Measurements from ENCODE around the gene ASIC1. TPM values are rescaled to one million over a fixed set of nuclear protein-coding genes. Genes with fewer than 3 reads are reported as not detected.

Gene ASIC1
- total and polyA plus RNA-seq, 2 experiments from 2014 or later, result 0.76 to 1.5 TPM

DNA sequence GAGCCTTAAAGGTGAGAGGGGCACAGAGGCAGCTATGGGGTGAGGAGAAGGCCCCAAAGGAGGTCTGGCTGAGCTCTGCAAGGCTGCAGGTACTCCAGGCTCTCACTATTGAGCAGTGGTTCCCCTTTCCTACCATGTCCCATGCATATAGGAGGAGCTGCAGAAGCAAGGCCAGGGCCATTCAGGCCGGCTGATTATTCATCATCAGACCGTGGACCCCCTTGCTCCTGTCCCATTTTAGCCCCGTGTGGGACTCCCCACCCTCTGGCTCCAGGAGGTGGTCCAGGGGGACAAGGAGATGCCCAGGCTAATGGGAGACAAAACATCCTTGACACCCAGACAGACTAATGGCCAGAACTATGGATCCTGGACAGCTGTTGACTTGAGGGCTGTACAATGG is 49.5 kb downstream of the ASIC1 start:
- Histone ChIP-seq H3K4me3 (no peak overlapping the region), H3K27ac (ENCODE audit: low read depth) (no peak overlapping the region), H3K79me2 (replicated peaks; ENCODE audit: insufficient read depth) (no peaks in the 10 kb centered on the region)

More for the DNA sequence above, 49.5 kb downstream of the ASIC1 start:
- Histone ChIP-seq H3K27me3 (ENCODE audit: insufficient read depth) (no peaks in the 10 kb centered on the region), H3K4me2 (no peak overlapping the region), H3K9me2 (ENCODE audit: insufficient read depth) (no peaks in the 10 kb centered on the region), H3F3A (replicated peaks; ENCODE audit: low read depth) (peaks cover 13% of the 10 kb centered on the region; the same call in 1 of the 2 replicates), H4K20me1 (replicated peaks; ENCODE audit: insufficient read depth) (no peaks in the 10 kb centered on the region), H3K4me1 (ENCODE audit: insufficient read depth) (peaks cover 23% of the 10 kb centered on the region; the same call in 1 of the 2 replicates), H2AFZ (no peak overlapping the region), H3K36me3 (ENCODE audit: insufficient read depth) (no peaks in the 10 kb centered on the region)
- H3K9me3 Mint-ChIP-seq, result no peaks in the 10 kb centered on the region
- H3K36me3 Mint-ChIP-seq (ENCODE audit: low read depth), result 0 out of 3 replicates have a peak, but pooled peaks cover 4% of the 10 kb centered on the region
- H3K27me3 Mint-ChIP-seq (ENCODE audit: insufficient read depth, low read depth, poor library complexity), result peaks cover 7% of the 10 kb centered on the region
- ATAC-seq (no peak), DNase-seq (ENCODE audit: low spot score) (no peak)
- TF ChIP-seq POLR2AphosphoS5 (IDR thresholded peaks at IDR 0.05; ENCODE audit: low read depth) (no peak), EZH2 (IDR thresholded peaks at IDR 0.05; ENCODE audit: low read depth, unreplicated experiment) (no peak), CREB1 (CRISPR knock-in tag; IDR thresholded peaks at IDR 0.05; ENCODE audit: low read depth) (no peak), JUNB (IDR thresholded peaks at IDR 0.05; ENCODE audit: unreplicated experiment) (no peak), EZH2phosphoT487 (IDR thresholded peaks at IDR 0.05; ENCODE audit: unreplicated experiment) (no peak), ZNF331 (CRISPR knock-in tag; IDR thresholded peaks at IDR 0.05; ENCODE audit: low read depth) (no peak), ZNF114 (CRISPR knock-in tag; IDR thresholded peaks at IDR 0.05) (no peak), STAT1 (IDR thresholded peaks at IDR 0.05; ENCODE audit: unreplicated experiment) (no peak), NANOG (IDR thresholded peaks at IDR 0.05; ENCODE audit: borderline replicate concordance) (no peak)
- TF ChIP-seq, protein P1, sequence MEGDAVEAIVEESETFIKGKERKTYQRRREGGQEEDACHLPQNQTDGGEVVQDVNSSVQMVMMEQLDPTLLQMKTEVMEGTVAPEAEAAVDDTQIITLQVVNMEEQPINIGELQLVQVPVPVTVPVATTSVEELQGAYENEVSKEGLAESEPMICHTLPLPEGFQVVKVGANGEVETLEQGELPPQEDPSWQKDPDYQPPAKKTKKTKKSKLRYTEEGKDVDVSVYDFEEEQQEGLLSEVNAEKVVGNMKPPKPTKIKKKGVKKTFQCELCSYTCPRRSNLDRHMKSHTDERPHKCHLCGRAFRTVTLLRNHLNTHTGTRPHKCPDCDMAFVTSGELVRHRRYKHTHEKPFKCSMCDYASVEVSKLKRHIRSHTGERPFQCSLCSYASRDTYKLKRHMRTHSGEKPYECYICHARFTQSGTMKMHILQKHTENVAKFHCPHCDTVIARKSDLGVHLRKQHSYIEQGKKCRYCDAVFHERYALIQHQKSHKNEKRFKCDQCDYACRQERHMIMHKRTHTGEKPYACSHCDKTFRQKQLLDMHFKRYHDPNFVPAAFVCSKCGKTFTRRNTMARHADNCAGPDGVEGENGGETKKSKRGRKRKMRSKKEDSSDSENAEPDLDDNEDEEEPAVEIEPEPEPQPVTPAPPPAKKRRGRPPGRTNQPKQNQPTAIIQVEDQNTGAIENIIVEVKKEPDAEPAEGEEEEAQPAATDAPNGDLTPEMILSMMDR (conservative IDR thresholded peaks at IDR 0.05; ENCODE audit: low read depth in 2 of 2), result no peak
- TF ChIP-seq, protein P2, sequence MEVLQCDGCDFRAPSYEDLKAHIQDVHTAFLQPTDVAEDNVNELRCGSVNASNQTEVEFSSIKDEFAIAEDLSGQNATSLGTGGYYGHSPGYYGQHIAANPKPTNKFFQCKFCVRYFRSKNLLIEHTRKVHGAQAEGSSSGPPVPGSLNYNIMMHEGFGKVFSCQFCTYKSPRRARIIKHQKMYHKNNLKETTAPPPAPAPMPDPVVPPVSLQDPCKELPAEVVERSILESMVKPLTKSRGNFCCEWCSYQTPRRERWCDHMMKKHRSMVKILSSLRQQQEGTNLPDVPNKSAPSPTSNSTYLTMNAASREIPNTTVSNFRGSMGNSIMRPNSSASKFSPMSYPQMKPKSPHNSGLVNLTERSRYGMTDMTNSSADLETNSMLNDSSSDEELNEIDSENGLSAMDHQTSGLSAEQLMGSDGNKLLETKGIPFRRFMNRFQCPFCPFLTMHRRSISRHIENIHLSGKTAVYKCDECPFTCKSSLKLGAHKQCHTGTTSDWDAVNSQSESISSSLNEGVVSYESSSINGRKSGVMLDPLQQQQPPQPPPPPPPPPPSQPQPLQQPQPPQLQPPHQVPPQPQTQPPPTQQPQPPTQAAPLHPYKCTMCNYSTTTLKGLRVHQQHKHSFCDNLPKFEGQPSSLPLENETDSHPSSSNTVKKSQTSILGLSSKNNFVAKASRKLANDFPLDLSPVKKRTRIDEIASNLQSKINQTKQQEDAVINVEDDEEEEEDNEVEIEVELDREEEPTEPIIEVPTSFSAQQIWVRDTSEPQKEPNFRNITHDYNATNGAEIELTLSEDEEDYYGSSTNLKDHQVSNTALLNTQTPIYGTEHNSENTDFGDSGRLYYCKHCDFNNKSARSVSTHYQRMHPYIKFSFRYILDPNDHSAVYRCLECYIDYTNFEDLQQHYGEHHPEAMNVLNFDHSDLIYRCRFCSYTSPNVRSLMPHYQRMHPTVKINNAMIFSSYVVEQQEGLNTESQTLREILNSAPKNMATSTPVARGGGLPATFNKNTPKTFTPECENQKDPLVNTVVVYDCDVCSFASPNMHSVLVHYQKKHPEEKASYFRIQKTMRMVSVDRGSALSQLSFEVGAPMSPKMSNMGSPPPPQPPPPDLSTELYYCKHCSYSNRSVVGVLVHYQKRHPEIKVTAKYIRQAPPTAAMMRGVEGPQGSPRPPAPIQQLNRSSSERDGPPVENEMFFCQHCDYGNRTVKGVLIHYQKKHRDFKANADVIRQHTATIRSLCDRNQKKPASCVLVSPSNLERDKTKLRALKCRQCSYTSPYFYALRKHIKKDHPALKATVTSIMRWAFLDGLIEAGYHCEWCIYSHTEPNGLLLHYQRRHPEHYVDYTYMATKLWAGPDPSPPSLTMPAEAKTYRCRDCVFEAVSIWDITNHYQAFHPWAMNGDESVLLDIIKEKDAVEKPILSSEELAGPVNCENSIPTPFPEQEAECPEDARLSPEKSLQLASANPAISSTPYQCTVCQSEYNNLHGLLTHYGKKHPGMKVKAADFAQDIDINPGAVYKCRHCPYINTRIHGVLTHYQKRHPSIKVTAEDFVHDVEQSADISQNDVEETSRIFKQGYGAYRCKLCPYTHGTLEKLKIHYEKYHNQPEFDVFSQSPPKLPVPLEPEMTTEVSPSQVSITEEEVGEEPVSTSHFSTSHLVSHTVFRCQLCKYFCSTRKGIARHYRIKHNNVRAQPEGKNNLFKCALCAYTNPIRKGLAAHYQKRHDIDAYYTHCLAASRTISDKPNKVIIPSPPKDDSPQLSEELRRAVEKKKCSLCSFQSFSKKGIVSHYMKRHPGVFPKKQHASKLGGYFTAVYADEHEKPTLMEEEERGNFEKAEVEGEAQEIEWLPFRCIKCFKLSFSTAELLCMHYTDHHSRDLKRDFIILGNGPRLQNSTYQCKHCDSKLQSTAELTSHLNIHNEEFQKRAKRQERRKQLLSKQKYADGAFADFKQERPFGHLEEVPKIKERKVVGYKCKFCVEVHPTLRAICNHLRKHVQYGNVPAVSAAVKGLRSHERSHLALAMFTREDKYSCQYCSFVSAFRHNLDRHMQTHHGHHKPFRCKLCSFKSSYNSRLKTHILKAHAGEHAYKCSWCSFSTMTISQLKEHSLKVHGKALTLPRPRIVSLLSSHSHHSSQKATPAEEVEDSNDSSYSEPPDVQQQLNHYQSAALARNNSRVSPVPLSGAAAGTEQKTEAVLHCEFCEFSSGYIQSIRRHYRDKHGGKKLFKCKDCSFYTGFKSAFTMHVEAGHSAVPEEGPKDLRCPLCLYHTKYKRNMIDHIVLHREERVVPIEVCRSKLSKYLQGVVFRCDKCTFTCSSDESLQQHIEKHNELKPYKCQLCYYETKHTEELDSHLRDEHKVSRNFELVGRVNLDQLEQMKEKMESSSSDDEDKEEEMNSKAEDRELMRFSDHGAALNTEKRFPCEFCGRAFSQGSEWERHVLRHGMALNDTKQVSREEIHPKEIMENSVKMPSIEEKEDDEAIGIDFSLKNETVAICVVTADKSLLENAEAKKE (CRISPR knock-in tag; IDR thresholded peaks at IDR 0.05), result no peak
- TF ChIP-seq, protein P3, sequence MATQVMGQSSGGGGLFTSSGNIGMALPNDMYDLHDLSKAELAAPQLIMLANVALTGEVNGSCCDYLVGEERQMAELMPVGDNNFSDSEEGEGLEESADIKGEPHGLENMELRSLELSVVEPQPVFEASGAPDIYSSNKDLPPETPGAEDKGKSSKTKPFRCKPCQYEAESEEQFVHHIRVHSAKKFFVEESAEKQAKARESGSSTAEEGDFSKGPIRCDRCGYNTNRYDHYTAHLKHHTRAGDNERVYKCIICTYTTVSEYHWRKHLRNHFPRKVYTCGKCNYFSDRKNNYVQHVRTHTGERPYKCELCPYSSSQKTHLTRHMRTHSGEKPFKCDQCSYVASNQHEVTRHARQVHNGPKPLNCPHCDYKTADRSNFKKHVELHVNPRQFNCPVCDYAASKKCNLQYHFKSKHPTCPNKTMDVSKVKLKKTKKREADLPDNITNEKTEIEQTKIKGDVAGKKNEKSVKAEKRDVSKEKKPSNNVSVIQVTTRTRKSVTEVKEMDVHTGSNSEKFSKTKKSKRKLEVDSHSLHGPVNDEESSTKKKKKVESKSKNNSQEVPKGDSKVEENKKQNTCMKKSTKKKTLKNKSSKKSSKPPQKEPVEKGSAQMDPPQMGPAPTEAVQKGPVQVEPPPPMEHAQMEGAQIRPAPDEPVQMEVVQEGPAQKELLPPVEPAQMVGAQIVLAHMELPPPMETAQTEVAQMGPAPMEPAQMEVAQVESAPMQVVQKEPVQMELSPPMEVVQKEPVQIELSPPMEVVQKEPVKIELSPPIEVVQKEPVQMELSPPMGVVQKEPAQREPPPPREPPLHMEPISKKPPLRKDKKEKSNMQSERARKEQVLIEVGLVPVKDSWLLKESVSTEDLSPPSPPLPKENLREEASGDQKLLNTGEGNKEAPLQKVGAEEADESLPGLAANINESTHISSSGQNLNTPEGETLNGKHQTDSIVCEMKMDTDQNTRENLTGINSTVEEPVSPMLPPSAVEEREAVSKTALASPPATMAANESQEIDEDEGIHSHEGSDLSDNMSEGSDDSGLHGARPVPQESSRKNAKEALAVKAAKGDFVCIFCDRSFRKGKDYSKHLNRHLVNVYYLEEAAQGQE (IDR thresholded peaks at IDR 0.05; ENCODE audit: unreplicated experiment), result no peak
- TF ChIP-seq, protein P4, sequence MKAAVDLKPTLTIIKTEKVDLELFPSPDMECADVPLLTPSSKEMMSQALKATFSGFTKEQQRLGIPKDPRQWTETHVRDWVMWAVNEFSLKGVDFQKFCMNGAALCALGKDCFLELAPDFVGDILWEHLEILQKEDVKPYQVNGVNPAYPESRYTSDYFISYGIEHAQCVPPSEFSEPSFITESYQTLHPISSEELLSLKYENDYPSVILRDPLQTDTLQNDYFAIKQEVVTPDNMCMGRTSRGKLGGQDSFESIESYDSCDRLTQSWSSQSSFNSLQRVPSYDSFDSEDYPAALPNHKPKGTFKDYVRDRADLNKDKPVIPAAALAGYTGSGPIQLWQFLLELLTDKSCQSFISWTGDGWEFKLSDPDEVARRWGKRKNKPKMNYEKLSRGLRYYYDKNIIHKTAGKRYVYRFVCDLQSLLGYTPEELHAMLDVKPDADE (IDR thresholded peaks at IDR 0.05), result no peak
- H3K4me3 Mint-ChIP-seq, result no peak overlapping the region
- H3K4me1 Mint-ChIP-seq, result peaks cover 41% of the 10 kb centered on the region
- H3K27ac Mint-ChIP-seq, result no peak overlapping the region
